Activated CD8-positive, alpha-beta memory T cell treated with anti-CD3 and anti-CD28 coated beads for 24 hours (primary cell): Measurements from ENCODE around the gene KRTAP10-9.
"Not testable (repeated sequence)": the region's sequence is repeated elsewhere in the genome, so short reads cannot be mapped to it uniquely, and the experiment has no call there.

ENCODE experiments used
- DNase-seq: peaks from one replicate; pipeline ENCODE4 v3.0.0-alpha.2; 2020

The KRTAP10-9 gene

DNA sequence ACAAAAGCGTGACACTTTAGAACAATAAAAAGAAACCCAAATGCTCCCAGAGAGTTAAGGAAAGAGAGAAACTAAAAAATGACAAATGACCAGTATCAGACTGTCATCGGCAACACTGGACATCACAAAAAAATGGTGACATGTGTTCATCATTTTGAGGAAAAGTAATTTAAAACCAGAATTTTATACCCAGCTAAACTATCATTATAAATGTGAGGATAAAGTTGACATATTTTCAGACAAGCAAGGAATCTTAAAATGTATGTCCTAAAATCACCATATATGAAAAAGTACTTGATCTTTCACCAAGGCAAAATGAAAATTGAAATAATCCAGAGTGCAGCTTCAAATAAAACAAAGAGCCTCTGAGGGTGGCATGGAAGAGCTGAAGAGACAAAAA is 18.0 kb downstream of the KRTAP10-9 start:
- no peak for DNase-seq

DNA sequence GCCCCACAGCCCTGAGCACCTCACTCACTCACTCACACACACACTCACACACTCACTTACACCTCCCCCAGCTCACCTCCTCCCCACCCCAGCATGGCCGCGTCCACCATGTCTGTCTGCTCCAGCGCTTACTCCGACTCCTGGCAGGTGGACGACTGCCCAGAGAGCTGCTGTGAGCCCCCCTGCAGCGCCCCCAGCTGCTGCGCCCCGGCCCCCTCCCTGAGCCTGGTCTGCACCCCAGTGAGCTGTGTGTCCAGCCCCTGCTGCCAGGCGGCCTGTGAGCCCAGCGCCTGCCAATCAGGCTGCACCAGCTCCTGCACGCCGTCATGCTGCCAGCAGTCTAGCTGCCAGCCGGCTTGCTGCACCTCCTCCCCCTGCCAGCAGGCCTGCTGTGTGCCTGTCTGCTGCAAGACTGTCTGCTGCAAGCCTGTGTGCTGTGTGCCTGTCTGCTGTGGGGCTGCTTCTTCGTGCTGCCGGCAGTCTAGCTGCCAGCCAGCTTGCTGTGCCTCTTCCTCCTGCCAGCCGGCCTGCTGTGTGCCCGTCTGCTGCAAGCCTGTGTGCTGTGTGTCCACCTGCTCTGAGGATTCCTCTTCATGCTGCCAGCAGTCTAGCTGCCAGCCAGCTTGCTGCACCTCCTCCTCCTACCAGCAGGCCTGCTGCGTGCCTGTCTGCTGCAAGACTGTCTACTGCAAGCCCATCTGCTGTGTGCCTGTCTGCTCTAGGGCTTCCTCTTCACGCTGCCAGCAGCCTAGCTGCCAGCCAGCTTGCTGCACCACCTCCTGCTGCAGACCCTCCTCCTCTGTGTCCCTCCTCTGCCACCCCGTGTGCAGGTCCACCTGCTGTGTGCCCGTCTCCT is 19.7 kb downstream of the KRTAP10-9 start, which contains the start of gene KRTAP10-11:
TSS of gene KRTAP10-11 (plus strand) at position 49 of the 856 bp plus-strand sequence. CDS start at position 94, 45 bp downstream.
- DNase-seq: not testable (repeated sequence)

DNA sequence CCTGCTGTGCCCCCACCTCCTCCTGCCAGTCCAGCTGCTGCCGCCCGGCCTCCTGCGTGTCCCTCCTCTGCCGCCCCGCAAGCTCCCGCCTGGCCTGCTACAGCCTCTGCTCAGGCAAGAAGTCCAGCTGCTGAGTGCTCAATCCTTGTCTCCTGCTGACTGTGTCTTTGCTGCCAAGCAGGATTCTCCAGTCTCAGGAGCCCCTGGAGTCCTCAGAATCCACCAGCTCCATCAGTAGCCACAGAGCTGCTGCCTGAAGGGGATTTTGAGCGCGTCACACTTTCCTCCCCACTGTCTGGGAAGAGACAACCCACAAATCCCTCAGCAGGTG is 20.3 kb downstream of the KRTAP10-9 start:
- DNase-seq: no peak

DNA sequence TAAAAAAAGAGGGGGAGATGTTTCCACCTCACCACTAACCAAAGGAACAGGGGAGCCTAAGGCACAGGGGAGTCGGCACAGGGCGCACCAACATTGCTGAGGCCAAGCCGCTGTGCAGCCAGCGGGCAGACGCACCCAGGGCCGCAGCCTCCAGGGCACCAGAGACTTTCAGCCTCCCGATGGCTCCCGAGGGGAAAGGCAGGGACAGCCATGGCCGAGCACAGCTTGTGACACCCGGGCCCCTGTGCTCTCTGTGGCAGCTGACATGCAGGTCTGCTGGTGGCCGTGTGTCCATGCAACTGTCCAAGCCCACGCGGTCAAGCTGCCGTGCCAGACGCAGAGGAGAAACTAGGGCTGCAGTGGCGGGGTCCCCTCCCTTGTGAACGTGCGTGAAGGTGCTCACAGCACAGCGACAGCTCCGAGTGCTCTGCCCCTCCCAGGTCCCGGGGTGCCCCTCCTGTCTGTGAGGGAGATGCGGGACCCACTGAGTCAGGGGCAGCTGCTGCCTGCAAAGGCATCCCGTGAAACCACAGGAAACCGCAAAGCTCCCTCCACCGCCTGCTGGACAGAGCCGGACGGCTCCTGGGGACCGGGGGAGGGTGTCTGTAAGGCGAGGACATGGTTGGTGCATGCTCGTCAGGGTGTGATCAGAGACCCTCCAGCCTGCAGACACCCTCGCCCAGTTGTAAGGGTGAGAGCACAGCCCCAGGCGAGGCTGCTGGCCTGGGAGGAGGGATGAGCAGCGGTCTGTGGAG is 21.8 kb downstream of the KRTAP10-9 start:
- no peak for DNase-seq

DNA sequence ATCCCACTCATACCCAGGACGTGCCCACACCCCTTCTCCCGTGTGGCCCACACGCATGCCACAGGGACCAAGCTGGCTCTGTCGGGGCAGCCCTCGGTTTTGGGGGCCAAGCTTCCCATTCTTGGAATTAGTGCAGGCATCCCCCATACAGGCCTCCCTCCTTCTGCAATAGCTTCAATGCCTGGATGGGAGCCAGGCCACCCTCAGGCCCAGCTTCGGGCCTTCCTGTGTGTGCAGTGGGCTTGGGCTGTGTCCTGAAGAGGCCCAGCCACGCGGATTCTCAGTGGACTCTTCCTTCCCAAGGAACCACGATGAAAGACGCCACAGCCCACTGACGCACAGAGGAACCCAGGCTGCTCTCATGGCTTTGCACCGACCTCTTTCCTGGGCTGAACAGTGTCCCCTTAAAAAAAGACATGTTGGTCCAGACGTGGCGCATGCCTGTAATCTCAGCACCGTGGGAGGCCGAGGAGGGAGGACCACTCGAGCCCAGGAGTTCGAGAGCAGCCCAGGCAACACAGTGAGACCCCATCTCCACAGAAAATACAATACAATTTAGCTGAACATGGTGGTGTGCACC is 22.7 kb downstream of the KRTAP10-9 start:
- no peak for DNase-seq

DNA sequence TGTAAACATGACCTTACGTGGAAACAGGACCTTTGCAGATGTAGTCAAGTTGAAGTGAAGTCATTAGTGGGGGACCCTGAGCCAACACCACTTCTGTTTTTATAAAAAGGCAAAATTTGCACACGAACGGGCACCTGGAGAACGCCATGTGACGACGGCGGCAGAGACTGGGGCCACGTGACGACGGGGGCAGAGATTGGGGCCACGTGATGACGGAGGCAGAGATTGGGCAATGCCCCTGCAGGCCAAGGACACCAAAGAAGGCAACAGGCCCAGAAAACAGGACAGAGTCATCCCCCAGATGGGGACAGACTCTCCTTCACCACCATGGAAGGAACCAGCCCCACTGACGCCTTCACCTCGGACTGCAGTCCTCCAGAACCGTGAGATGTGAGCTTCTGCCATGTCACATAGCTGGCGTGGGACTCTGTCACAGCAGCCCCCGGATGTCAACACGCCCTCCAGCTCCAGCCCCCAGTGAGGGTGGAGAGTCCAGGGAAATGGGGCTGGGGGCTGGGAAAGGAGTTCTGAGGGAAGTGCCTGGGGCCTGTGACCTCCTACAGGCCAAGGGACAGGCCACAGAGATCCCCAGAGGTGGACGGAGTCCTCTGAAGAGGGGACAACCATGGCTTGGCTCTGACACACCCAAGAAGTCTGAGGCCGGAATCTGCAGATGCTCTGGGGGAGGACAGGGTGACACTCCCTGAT is 23.5 kb downstream of the KRTAP10-9 start:
- no peak for DNase-seq

DNA sequence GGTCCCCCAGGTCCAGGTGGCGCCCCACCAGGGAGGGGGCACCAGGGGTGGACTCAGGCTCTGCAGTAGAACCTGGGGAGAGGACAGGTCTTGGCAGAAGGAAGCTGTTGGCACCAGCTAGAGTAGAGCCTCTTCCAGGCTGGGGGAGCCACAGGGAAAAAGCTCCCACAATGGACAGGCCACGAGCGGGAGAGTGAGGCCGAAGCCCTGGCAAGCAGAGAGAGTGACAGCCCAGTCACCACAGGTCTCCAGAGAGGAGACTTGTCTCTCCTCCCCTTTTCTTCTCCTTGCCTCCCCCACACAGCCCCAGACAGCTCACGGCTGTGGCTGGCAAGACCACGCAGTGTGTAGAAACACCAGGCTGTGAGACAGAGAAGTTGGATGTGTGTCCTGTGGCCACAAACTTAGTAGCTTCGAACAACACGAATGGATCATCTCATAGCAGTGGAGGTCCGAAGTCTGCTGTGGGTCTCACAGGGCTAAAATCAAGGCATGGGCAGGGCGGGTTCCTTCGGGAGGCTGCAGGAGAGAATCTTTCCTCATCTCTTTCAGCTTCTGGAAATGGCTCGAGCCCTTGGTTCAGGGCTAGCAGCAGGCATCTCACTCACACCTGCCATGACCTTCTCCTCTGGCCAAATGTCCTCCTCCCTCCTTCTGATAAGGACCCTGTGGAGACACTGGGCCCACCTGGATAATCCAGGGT is 24.2 kb downstream of the KRTAP10-9 start:
- DNase-seq: no peak

DNA sequence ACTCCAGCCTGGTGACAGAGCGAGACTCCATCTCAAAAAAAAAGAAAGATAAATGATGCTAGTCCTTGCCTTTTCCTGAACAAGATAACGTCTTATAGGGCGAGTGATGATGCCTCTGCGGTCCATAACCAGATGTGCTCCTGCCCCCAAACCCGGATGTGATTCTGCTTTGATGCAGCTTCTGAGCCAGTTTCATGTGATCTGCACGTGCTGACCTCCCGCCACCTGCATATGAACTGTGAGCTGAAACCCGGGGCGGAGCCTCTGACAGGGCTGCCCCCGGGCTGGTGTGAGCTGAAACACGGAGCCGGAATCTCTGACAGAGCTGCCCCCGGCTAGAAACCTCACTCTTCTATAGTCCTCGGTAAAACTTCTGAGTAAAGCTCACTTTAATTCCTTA is 26.2 kb downstream of the KRTAP10-9 start:
- DNase-seq: no peak

DNA sequence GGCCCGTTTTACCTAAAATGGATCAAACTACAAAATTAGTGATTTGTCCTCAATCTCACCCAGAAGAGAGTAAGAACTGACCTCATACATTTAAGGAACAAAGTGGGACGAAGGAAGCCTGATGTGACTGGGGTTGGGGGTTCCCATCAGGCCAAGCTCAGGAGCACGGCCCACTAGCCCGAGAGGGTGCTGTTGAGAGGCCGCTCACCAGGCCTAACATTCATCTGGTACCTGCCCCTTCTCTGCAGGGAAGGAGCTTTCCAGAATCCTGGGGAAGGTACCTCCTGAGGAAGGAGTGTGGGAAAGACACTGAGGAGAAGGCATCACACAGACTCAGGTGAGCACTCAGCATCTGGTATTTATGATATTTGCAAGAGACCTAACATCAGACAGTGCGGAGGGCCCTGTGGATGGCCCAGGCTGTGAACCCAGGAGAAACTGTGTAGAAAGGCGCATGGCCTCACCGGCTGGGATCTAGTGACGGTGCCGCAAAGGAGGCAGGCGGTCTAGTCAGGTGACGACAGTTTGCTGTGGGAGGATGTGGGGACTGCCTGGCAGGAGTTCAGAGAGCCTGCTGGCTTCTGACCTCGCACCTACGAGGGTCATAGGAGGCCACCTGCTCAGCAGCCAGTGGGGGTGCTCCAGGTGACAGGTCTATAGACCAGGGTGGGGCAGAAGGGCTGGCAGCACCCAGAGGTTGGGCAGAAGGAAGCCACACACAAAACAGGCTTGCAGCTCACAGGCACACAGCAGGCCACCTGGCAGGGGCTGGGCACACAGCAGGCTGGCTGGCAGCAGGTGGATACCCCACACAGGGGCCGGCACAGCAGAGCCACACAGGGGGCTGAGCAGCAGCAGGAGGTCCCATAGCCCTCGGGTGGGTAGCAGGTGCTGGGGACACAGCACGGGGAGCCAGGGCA is 27.0 kb downstream of the KRTAP10-9 start:
- no peak for DNase-seq

DNA sequence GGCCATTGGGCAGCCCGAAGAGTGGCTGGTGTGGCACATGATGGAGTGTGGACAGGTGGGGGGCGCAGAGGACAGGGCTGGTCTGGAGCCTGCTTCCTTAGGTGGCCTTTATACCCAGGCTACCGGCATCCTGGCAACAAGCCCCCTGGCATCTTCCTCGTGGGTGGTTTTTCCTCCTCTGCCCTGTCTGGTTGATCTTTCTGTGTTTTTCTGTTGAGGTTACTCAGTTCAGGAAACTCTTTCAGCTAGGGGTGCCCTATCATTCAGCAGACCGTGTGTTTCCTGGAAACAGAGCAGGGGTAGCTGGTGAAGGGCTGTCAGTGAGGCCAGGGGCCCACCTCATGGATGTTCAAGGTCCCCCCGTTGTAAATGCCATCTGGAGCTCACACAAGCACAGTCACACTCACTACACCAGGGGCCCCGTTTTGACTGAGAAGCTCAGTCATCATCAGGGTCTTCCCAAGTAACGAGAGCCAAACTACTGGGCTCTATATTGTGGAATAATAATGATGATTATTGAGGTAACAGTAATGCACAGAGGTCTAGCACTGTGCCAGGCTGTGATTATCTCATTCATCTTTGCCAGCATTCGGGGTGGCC is 27.8 kb downstream of the KRTAP10-9 start, which contains the start of gene KRTAP12-4:
TSS of gene KRTAP12-4 (minus strand) at position 84 of the 600 bp plus-strand sequence. CDS start at position 39, 45 bp downstream.
- no peak for DNase-seq

DNA sequence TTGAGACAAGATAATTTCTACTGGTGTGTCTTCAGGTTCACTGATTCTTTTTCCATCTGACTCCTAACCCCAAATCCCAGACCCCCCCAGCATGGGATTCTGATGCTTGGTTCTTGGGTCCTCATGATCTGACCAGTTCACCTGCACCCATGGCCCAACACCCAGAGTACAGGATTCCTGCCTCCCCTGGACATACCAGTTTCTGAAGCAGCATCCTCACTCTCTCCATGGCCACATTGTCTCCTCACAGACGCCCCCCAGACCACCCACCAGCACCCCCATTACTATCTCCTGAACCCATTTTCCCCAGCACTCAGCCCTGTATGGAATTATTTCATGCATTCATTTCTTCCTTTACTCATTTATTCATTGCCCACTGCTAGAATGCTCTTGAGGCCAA is 30.0 kb downstream of the KRTAP10-9 start:
- no peak for DNase-seq

DNA sequence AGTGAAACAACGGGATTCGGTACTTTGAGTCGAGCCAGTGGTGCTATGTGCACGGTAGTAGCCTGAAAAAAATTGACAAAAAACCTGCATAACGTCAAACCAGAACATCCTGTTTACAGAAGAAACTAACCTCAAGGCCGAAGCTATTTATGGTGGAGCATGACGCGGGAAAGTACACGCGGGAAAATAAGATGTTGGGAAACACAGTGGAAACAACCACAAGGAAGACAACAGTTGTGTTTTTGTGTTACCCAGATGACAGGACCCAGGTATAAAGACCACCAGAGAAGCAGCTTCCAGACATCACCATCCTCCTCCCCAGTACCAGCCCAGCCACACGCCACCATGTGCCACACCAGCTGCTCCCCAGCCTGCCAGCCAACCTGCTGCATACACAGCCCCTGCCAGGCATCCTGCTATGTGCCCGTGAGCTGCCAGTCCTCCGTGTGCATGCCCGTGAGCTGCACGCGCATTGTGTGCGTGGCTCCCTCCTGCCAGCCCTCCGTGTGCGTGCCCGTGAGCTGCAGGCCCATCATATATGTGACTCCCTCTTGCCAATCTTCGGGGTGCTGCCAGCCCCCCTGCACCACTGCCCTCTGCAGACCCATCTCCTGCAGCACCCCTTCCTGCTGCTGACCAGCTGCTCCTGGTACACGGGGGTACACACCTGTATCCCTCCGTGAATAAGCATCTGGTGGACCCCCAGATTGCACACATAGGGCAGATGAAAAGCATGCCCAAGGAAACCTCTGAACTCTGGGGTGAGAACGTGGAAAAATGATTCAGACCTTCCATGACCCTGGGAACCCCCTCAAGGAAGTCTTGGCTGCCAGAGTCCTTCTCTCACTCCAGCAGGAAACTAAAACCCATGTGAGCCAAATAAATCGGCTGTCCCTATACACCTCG is 31.0 kb downstream of the KRTAP10-9 start, which contains the start of gene KRTAP12-3:
TSS of gene KRTAP12-3 (plus strand) at position 298 of the 906 bp plus-strand sequence. CDS start at position 346, 48 bp downstream.
- no peak for DNase-seq

DNA sequence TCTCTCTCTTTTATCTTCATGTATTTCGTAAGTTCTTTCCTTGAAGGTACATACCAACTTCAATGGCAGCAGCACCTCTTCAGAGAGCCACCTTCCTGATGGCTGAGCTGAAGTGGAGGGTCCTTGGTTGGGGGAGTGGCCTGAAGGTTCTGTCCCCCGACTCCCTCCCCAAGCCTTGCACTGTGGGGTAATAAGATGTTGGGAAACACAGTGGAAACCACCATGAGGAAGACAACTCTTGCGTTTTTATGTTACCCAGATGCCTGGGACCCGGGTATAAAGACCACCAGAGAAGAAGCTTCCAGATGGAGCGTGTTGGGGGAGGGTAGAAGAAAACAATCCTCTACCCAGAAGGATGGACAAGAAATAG is 31.6 kb downstream of the KRTAP10-9 start:
- no peak for DNase-seq

DNA sequence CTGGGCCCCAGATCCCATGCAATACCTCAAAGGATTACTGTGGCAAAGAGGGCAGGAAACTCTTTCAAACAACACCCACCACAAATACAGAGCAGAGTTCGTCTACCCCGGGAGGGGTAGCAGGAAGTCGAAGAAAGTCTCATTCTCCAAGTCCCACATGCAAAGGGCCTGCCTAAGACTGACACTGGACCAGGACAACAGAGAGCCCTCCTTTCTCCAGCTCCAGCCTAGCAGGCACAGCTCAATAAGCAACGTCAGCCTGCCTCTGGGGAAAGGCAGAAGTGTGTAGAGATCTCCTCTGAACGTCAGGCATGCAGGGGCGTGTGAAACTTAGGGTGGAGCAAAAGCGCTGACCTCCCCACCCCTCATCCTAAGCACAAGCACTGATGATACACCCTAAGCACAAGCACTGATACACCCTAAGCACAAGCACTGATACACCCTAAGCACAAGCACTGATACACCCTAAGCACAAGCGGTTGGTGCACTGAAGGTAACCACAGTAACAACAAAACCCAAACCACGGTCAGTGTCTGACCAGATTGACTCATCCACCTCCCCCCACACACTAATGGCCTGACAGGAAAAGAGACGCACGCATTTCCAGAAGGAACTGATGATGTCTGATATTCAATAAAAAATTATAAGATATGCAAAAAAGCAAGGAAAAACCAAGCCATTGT is 32.2 kb downstream of the KRTAP10-9 start:
- peak; percentile 44 for DNase-seq

DNA sequence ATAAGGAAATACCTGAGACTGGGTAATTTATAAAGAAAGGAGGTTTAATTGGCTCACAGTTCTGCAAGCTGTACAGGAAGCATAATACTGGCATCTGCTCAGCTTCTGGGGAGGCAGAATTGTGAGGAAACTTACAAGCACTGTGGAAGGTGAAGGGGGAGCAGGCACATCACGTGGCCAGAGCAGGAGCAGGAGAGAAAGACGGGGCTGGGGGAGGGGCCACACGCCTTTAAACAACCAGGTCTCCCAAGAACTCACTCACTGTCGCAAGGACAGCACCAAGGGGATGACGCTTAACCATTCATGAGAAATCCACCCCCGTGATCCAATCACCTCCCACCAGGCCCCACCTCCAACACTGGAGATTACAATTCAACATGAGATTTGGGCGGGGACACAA is 34.7 kb downstream of the KRTAP10-9 start:
- not testable (repeated sequence) for DNase-seq

DNA sequence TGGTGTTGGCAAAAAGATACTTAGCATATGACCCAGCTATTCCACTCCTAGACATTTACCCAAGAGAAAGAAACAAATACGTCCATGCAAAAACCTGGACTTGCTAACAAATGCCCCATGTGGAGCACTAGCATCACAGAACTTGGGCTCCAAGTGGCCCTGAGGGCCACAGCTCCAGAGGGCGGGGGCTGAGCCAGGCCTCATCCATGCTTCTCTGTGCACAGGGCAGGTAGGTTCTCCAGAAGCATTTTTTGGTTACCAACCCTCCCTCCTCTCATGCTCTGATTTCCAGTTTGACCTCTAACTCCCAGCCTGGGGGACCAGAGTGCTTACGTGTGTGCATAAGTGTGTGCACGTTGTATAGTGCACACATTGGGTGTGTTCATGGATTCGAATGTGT is 37.8 kb downstream of the KRTAP10-9 start:
- DNase-seq: peak; percentile 33

DNA sequence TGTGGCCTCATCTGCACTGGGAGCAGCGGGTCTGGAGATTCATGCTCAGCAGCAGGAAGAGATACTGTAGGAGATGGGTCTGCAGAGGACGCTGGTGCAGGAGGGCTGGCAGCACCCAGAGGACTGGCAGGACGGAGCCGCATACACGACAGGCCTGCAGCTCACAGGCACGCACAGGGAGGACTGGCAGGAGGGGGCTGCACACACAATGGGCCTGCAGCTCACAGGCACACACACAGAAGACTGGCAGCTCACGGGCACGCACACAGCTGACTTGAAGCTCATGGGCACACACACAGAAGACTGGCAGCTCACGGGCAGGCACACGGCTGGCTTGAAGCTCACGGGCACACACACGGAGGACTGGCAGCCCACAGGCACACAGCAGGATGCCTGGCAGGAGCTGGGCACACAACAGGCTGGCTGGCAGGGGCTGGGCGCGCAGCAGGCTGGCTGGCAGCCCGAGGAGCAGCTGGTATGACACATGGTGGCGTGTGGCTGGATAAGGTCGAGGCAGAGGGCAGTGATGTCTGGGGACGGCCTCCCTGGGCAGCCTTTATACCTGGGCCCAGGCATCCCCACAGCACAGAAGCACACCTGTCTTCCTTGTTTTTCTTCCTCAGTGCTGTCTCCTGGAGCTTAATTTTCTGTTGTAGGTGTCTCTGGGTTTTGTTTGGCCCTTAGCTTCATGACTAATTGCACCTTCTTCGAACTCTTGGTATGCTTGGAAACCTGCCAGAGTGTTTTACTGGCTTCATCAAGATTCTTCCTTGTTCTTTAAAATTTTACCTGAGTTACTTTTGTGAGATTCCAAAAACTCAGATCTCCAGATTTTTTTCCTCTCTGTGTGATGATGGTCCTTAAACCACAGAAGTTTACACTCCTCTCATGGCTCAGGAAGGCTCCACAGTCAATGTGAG is 39.8 kb downstream of the KRTAP10-9 start, which contains the start of gene KRTAP12-2:
TSS of gene KRTAP12-2 (minus strand) at position 527 of the 920 bp plus-strand sequence. CDS start at position 486, 41 bp downstream.
- no peak for DNase-seq

DNA sequence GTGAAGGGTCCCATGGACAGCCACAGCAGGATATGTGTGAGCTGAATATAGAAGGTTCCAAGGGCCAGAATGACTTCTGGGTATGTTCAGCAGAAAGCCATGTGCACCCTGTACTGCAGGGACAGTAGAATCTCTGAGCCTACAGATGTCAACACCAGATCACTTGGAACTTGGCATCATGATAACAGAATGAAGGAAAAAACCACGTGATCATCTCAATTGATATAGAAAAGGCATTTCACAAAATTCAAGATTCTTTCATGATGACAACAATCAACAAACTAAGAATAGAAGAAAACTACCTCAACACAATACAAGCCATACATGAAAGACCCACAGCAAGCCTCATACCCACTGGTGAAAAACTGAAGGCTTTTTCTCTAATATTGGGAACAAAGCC is 40.7 kb downstream of the KRTAP10-9 start:
- DNase-seq: no peak
